Central memory CD4-positive, alpha-beta T cell (primary cell): ENCODE results near the gene WDFY4.

ENCODE experiments used
- DNase-seq: peaks from one replicate; pipeline ENCODE4 v3.0.0; 2022

WDFY4 gene

DNA sequence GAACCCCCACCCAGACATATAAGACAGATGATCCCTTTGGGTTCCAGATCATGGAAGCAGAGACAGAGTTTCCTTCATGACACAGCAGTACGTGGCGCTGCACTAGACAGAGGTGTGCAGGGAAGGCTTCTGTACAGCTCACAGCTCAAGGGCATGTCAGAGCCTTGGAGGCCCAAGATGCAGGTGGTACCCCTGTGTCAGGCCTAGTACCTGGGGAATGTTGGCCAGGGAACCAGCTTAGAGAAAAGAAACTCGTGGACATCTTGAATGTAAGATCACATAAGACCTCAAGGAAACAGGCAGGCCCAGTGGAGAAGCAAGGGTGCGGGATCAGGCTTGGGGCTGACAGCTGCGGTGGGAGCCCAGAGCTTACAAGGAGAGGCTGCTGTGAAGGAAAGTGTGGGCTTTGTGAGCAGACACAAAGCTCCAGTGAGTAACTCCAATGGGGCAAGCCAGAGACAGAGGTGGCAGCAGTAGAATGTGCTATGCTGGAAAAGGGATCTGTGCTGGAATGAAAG, 91.4 kb downstream of the WDFY4 start:
- DNase-seq, result no peak

DNA sequence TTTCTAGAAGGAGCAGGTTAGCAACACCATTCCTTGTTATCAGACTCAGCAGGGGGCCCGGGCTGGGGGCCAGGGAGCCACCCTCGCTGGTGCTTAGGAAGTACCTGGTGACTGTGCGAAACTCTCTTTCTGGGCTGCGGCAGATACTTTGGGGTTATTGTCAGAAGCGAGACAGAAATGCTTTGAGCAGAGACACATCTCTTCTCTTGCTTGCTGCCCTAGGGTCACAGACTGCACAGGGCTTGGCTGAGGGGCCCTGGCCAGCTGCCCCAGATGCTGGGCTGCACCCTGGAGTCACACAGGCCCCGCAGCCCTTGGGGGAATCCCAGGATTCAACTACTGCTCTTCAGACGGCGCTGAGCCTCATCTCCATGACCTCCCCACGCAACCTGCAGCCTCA, 91.9 kb downstream of the WDFY4 start:
- no peak for DNase-seq

DNA sequence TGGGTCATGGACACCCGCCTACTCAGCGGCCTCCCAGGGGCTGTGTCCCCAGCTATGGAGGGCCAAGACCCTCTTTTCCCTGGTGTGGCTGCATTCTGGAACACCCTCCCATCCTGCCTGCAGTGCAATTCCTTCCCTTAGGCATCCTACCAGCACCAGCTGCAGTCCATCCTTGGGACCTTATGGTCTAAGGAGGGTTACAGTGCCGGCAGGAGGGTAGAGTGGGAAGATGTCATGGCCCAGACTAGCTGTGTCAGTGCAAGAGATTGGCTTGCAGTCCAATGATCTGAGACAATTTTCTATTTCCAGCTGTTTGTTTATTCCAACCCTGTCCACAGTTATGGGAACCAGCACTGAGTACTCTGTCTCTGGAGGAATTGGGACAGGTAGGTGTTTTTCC, 92.4 kb downstream of the WDFY4 start:
- DNase-seq, result no peak

DNA sequence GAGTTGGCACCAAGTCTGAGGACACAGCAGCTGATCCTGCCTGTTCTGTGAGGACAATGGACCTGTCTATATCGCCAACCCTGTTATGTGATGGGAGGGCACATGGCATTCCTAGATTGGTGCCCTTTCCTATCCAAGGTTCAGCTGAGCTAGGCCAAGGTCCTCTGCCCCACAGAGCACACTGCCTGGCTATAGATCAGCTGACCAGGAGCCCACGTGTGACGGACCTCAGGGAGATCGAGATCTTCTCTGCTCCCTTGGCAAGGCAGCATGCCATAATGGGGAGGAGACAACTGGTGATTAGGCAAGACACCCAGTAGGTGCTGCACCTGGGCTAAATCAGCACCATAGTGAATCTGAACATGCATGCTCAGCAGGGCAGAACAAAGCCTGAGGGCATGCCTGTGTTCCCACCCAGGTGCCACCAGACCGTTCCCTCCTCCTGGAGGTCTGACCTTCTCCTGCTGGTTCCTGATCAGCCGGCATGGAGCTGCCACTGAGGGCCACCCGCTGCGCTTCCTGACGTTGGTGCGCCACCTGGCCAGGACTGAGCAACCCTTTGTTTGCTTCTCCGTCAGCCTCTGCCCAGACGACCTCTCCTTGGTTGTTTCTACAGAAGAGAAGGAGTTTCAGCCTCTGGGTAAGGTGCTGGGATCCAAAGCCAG, 93.7 kb downstream of the WDFY4 start:
- DNase-seq, result no peak

DNA sequence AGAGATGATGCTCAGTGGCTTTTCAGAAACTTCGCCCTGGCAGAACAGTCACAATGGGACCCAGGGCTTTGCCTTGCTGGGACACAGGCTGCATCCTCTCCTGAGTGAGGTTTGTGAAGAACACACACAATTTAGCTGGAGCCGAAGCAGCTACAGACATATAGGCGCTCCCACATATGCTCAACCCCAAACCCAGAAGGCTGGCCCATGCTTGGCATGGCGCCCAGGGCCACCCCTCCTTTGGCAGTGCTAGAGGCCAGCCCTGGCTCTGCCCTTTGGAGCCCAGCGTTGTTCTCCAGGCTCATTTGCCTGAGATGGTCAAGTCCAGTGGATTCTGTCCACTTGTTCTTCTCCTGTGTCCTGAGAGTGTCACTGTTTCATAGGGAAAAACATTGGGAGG, 94.4 kb downstream of the WDFY4 start:
- DNase-seq, result no peak

DNA sequence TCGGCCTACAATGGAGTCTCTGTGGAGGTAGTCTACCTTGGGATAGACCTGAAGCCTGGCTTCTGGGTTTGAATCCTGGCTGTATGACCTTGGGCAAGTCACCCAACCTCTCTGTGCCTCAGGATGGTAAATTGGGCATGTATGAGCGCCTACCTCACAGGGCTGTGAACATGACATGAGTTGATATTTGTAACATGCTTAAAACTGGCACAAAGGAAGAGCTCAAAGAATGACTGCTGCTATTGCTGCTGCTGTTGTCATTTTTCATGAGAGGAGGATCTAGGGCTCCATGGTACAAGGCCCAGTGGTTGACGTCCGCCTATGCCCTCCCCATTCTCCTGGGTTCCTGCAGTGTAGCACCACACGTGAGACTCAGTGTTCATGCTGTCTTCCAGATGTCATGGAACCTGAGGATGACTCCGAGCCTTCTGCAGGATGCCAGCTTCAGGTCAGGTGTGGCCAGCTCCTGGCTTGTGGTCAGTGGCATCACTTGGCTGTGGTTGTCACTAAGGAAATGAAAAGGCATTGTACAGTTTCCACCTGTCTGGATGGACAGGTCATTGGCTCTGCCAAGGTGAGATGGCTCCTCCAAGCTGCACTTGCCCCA, 95.0 kb downstream of the WDFY4 start:
- DNase-seq, result no peak

DNA sequence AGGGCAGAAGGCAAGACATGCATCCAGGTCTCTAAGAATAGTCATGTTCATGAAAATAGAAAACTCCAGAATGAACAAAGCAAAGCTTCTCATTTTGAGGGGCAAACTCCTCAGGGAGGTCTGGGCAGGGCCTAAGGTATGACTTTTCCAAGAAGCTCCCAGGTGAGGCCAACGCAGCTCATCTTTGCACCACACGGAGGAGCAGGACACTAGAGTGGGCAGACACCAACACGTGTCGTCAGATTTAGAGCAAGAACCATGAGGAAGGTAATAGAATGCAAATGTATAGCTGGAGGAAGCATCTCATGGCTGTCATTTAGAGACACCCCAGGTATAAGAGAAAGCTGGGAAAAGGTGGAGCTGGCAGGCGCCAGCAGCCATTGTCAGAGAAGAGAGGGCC, 95.7 kb downstream of the WDFY4 start:
- no peak for DNase-seq

DNA sequence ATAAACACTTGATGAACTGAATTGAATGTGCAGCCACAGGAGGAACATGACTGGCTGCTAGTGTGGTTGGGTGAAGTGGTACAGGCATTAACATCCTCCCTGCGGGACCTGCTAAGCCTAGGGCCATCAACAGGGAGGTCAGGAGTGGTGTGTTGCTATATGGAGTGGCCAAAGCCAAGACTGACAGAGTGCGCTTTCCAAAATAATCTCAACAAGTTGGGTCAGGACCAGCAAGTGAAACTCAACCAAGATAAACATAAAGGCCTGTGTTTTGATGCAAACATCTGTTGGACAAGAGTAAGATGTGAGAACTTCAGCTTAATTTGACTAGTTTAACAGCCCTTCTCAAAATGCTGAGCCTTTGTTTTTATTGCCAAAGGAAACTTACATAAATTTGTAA, 97.7 kb downstream of the WDFY4 start:
- no peak for DNase-seq

DNA sequence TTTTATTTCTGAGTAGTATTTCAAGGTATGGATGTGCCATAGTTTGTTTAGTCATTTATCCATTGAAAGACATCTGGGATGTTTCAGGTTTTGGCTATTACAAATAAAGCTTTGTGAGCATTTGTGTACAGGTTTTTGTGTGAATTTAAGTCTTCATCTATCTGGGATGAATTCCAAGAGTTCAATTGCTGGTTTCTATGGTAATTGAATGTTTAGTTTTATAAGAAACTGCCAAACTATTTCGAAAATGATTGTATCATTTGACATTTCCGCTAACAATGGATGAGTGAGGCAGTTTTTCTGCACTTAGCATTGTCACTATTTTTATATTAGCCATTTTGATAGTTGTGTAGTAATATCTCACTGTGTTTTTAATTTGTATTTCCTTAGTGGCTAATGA, 99.4 kb downstream of the WDFY4 start:
- DNase-seq, result no peak

DNA sequence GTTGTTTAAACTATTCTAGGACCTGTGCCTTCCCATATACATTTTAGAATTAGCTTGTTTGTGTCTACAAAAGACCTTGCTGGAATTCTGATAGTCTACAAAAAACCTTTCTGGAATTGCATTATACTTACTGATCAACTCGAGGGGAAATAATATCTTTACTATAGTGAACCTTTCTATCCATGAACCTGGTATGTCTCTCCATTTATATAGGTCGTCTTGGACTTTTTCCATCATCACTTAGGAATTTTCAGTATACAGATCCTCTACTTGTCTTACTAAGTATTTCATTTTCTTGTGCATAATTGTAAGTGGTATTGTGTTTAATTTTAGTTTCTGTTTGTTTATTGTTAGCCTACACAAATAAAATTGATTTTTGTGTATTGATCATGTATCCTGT, 101.1 kb downstream of the WDFY4 start:
- no peak for DNase-seq

DNA sequence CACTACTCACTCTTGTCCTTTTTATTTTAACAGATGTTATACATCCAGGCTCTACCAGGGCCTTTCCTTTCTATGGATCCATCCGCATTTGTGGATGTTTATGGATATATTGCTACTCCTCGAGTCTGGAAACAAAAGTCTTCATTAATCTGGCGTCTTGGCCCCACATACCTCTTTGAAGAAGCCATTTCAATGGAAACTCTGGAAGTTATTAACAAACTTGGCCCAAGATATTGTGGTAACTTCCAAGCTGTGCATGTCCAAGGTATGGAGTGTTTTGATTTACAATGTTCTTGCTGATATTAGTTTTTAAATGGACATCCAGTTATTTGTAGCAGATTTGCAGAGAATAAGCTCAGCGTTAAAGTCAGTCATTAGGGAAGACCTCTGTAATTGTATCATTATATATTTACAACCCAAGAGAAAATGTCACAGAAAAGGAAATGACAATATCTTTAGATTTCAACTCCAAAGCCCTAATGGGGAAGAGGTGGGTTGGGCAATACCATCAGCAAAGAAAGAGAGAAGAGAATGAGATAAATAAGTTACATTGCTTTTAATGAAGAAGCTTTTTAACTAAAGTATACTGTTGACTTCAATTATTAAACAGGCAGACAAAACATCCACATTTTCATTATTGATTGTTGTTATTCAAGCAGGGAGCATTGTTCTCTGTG, 102.1 kb downstream of the WDFY4 start:
- DNase-seq, result no peak

DNA sequence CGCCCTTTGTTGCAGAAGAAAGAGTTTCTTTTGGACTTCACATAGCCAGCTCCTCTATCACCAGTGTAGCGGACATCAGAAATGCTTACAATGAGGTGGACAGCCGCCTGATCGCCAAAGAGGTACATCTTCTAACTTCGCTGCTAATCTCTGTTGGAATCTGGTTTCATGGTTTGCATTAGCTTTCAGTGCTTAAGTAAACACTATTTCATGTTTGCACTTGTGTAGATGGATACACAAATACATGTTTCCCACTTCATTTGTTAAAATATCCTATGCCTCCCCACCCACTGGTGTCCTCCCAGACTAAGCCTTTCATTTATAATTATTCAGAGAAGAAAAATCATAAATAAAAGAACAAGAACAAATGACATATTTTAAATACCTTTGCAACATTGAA, 103.9 kb downstream of the WDFY4 start:
- no peak for DNase-seq

DNA sequence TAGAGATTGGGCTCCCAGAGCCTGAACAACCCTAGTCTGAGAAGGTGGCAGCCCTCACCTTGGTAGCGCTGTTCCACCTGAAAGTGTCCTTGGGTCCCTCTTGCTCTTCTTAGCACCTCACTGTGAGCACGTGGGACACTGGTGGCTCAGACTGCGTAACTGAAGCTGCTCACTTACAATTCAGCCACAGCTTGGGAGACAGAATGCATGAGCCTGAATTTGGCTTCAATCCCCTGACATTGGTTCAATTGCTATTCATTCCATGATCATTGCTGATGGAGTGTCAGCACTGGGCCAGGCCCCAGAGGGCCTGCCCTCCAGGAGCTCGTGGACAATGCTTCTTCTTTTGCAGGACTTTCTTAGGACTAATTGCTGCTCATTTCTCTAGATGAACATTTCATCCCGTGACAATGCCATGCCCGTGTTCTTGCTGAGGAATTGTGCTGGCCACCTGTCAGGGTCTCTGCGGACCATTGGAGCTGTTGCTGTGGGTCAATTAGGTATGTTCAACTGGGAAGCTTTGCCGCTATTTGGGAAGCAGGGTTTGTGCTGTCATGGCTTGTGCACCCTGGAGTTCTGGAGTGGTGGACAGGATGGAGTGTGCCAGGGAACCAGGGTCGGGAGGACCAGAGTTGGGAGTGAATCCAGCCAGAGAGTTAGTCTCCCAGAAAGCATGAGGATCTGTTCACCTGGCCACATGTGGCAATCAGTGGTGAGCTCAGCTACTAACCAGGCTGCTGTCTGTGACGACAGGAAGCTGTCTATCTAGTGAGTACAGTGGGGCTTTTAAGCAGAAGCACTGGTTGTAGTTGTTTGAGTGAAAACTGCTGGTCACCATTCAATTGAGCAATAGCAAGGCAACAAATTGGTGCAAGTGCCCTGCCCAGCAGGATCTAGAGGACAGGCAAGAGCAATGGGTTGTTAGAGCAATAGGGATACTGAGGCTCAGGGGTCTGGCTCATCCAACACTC, 105.1 kb downstream of the WDFY4 start:
- no peak for DNase-seq

DNA sequence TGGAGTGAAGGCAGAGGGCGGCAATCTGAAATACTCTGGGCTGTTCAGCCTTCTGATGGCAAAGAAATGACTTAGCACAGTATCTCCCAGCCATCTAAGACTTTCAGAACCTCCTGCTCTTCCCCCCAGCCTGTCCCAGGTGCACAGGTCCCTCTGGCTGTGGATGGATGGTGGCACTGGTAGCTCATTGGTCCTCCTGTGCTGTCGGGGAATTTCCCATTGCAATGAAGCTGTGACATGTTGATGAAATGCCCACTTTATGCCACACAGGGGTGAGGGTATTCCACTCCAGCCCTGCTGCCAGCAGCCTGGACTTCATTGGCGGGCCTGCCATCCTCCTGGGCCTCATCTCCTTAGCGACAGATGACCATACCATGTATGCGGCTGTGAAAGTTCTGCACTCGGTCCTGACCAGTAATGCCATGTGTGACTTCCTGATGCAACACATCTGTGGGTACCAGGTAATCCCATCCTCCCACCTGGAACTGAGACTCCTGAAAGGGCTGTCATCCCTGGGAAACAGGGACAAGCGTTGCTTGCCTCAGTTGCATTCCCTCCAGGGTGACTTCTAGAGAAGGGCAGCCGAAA, 105.9 kb downstream of the WDFY4 start:
- DNase-seq, result no peak

DNA sequence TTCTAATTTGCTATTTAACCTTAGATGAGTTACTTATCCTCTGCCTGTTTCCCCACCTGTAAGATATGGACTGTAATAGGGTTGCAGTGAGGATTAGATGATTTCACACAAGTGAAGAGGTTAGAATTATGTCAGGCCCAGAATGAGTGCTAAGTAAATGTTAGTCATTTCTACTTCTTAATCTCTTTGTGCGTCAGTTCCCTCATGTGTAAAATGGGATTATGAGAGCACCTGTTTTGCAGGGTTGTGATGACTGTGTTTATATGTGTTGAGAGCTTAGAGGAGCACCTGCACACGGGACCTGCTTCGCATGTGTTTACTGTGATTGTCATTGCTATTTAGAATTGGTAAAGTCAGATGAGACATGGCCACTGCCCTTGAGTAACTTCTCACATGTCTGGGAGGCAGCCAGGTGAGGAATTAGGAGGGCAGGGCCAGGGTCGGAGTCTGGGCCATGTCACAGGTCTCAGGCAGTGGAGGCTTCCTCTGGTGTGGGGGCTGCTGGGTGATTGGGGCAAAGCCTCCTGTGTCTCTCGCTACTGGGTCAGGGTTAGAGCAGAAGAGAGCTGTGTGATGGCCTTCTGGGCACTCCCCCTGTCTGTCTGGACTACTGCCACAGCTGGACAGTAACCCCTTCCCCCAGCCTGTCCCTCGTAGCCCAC, 106.7 kb downstream of the WDFY4 start:
- DNase-seq, result no peak

DNA sequence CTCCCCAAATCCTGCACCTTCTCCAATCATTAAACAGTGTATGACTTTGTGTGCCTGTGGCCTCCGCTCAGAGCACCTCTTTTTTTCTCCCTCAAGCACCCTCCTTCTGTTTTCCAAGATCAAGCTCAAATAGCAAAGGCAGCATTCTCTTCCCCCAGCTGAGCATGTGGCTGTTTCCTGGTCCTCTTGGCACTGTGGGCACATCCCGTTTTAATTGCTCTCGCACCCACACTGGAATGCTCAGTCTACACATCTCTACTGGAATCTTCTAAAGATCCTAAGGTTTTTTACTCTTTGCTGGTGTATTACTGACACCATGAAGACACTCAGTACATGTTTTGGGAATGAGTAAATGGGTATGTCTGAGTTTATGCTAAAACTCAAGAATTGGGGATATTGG, 107.4 kb downstream of the WDFY4 start:
- no peak for DNase-seq

DNA sequence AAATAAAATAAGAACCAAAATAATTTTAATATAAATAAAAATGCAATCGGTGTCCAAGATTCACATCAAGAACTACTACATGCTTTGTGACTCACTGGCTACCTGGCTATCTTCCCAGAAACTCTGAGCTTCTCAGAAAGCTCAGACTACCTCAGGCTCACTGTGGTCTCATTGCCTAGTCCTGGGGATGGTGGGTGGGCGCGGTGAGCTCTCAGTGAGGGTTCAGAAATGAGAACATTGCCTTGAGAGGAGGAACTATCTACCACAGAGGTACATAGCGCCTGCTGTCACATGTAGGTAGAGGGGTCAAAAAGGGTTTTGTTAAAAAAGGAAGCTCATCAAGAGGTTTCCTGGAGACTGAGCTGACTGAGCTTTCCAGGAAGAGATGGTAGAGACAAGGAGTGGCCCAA, 108.0 kb downstream of the WDFY4 start:
- DNase-seq, result no peak

DNA sequence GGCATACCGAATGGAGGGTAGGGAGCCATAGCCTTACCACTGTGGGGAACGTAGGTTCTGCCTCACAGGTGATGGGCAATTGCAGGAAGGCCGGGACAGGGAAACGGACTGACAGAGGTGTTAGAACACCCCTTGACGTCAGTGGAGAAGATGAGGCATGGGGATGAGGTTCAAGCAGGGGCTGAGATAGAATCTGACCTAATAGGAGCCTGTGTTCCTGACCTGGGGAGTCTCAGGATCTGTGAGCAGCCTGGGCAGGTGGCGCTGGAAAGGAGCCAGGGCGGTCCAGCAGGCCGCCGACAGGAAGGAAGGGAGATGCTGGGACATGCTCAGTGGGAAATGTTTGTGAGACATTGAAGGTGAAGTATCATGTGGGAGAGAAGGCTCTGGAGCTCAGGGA, 109.4 kb downstream of the WDFY4 start:
- DNase-seq, result no peak

DNA sequence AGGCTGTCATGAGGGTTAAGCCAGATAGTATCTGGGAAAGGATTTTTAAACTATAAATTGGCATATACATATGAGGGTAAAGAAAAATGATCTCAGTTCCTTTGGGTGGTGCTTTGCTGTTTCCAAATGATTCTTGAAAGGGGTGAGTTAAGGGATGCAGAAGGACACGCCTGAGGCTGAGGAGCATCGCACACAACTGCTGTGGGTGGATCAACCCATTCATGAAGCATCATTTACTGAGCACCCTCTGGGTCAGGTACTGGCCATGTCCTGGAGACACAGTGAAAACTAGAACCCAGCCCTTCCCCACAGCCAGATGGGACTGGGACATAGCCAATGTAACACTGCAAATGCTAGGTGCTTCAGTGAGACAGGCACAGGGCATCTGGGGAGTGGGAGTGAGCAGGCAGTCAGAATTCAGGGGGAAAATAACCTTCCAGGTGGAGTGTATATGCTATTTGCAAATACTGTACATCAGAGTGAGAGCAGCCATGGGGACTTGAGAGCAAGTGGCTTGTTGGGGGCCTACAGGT, 112.1 kb downstream of the WDFY4 start:
- no peak for DNase-seq

DNA sequence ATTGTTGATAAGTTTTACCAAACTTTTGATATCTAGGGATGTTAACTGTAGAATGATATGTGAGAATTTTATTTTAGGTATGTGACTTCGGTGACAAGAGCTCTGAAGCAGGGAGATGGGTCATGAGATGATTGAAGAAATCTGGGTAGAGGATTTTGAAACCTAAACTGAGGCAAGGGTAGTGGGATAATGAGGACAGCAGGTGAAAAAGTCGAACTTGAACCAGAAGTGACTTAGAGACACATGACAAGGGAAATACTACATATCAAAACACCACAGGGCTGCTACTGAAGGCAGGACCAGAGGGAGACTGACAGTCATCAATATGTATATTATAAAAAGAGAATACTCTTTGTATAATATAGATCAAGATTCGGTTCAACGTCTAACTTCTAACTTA, 113.2 kb downstream of the WDFY4 start:
- no peak for DNase-seq

DNA sequence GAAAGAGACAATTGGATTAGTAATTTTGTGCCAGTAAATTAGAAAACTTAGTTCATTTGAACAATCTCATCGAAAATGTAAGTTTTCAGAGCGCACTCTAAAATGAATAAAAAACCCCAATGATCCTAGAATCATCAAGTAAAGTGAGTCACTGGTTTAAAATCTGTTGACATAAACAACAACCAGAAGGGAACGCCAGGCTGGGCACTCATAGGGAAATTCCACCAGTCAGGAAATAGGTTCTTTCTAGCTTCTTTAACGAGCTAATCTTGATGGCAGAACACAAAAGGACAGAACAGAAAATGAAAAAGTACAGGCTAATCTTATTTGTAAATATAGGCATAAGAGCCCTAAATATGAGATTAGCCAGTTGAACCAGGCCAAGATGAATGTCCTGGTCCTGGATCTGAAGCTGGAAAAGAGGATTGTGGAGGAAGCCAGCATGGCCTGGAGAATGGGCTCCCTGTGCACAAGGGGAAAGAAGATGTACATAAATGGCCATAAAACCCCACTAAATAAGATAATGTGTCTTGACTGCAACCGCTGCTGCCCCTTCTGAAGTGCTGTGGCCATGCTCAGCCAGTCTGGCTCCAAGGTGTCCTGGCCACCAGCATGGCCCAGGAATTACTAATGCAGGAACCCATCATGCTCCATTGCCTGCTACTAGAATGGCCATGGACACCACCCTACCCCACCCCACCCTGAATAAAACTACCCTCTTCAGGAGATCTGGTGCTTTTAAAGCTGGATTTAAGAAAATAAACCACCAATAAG, 114.0 kb downstream of the WDFY4 start:
- DNase-seq, result no peak
